SK-N-MC (cell line): Measurements from ENCODE around the gene MUC6.

Source experiments
- EZH2 ChIP-seq: fragments of 200-600 bp; sonication (generic); IDR thresholded peaks from one replicate; pipeline ENCODE4 v1.6.1; 2017; ENCODE audit warnings: antibody characterized with exemption
- POLR2AphosphoS5 ChIP-seq: IDR thresholded peaks from 2 replicates; pipeline ENCODE4 v1.6.1; 2012; ENCODE audit warnings: mild to moderate bottlenecking, low read depth, low read length, borderline replicate concordance

GRCh38 chr11:1055109-1055703 is 18.7 kb upstream of the MUC6 start:
- TF ChIP-seq EZH2 (no peak), POLR2AphosphoS5 (no peak)
